Neural progenitor cell (in vitro differentiated cells): ENCODE results near the gene CCNL1.

Experiments used
- CTCF ChIP-seq: fragments of 200-600 bp; sonication (generic); IDR thresholded peaks from 2 replicates; pipeline ENCODE4 v1.5.1; 2017; ENCODE audit warnings: antibody characterized with exemption, mild to moderate bottlenecking
- EZH2 ChIP-seq: fragments of 200-600 bp; sonication (generic); IDR thresholded peaks from 2 replicates; pipeline ENCODE4 v1.6.1; 2017; ENCODE audit warnings: antibody characterized with exemption, mild to moderate bottlenecking, moderate library complexity
- EZH2phosphoT487 ChIP-seq: fragments of 200-600 bp; sonication (generic); IDR thresholded peaks from 2 replicates; pipeline ENCODE4 v1.6.1; 2017; ENCODE audit warnings: antibody characterized with exemption

GRCh38 chr3:157119369-157119951 is 40.5 kb downstream of the CCNL1 start:
- TF ChIP-seq CTCF (no peak), EZH2 (no peak), EZH2phosphoT487 (no peak)
